PC-3 (cell line): Measurements from ENCODE around the gene ZNF221. TPM values are rescaled to one million over a fixed set of nuclear protein-coding genes. Genes with fewer than 3 reads are reported as not detected.

Experiments used
- ATAC-seq: fragments of 200-7000 bp; cut with Tn5 transposase; 2 replicates; pipeline ENCODE4 v1.9.1; 2020; ENCODE audit warnings: mild to moderate bottlenecking, moderate library complexity
- BruUV-seq: library from RNA; stranded (reverse); fragments of 400-500 nt; replicated peaks from 2 replicates; lab custom pipeline; 2021; lab: Mats Ljungman, UMichigan
- CTCF ChIA-PET: fragments of 300-600 bp; sonication (Branson Sonifier 250); formaldehyde crosslinking; loops from one replicate; lab custom pipeline; 2022; ENCODE audit warnings: antibody characterized with exemption; lab: Charles Lee
- POLR2A ChIA-PET: fragments of 300-600 bp; sonication (Branson Sonifier 250); formaldehyde crosslinking; loops from one replicate; lab custom pipeline; 2022; ENCODE audit warnings: antibody characterized with exemption; ENCODE audit not compliant: unreplicated experiment; lab: Charles Lee
- DNase-seq: peaks from one replicate; pipeline ENCODE4 v3.0.0-alpha.2; 2015
- H2AFZ ChIP-seq: fragments of 300-600 bp; sonication (generic); 2 replicates; pipeline ENCODE4 v1.6.0; 2016; ENCODE audit warnings: antibody characterized with exemption, low read length
- H3F3A ChIP-seq: fragments of 300-600 bp; sonication (generic); one replicate; pipeline ENCODE4 v1.6.0; 2017; ENCODE audit warnings: antibody characterized with exemption, low read length, control low read depth, mild to moderate bottlenecking; ENCODE audit not compliant: unreplicated experiment
- H3K27ac ChIP-seq: fragments of 300-600 bp; sonication (generic); 2 replicates; pipeline ENCODE4 v1.5.1; 2016; ENCODE audit warnings: mild to moderate bottlenecking, low read length
- H3K27me3 ChIP-seq: fragments of 300-600 bp; sonication (generic); 2 replicates; pipeline ENCODE4 v1.6.1; 2016; ENCODE audit warnings: low read length, mixed read lengths
- H3K36me3 ChIP-seq: fragments of 300-600 bp; sonication (generic); 2 replicates; pipeline ENCODE4 v1.6.1; 2016; ENCODE audit warnings: low read depth, mixed run types, low read length, mixed read lengths
- H3K4me1 ChIP-seq: fragments of 300-600 bp; sonication (generic); 2 replicates; pipeline ENCODE4 v1.5.1; 2016; ENCODE audit warnings: low read length; ENCODE audit not compliant: insufficient read depth
- H3K4me2 ChIP-seq: fragments of 300-600 bp; sonication (generic); 2 replicates; pipeline ENCODE4 v1.6.0; 2016; ENCODE audit warnings: low read length
- H3K4me3 ChIP-seq: fragments of 300-600 bp; sonication (generic); 2 replicates; pipeline ENCODE4 v1.5.1; 2016; ENCODE audit warnings: mild to moderate bottlenecking, low read length, mixed read lengths
- H3K79me2 ChIP-seq: fragments of 300-600 bp; sonication (generic); 2 replicates; pipeline ENCODE4 v1.6.1; 2017; ENCODE audit warnings: low read length, mixed read lengths
- H3K9ac ChIP-seq: fragments of 300-600 bp; sonication (generic); 2 replicates; pipeline ENCODE4 v1.6.0; 2016; ENCODE audit warnings: mild to moderate bottlenecking, low read length
- H3K9me2 ChIP-seq: fragments of 300-600 bp; sonication (generic); replicated peaks from 2 replicates; pipeline ENCODE4 v1.6.1; 2016; ENCODE audit warnings: mixed run types, low read length, mixed read lengths
- H3K9me3 ChIP-seq: fragments of 300-600 bp; sonication (generic); 2 replicates; pipeline ENCODE4 v1.6.1; 2016; ENCODE audit warnings: low read length, mixed read lengths
- H4K20me1 ChIP-seq: fragments of 300-600 bp; sonication (generic); 2 replicates; pipeline ENCODE4 v1.6.1; 2016; ENCODE audit warnings: low read length, mixed read lengths
- EZH2 ChIP-seq: fragments of 300-600 bp; sonication (generic); IDR thresholded peaks from one replicate; pipeline ENCODE4 v1.6.1; 2017; ENCODE audit warnings: antibody characterized with exemption, mild to moderate bottlenecking, low read length; ENCODE audit not compliant: unreplicated experiment
- EZH2phosphoT487 ChIP-seq: fragments of 300-600 bp; sonication (generic); IDR thresholded peaks from 2 replicates; pipeline ENCODE4 v1.6.1; 2018; ENCODE audit warnings: mild to moderate bottlenecking, antibody characterized with exemption, low read length, borderline replicate concordance
- intact Hi-C: fragments of 100-400 bp; cut with micrococcal nuclease; formaldehyde crosslinking; loops from 2 replicates; pipeline ENCODE4 v1.9.0; 2023
- total RNA-seq: library from RNA; depleted of rRNA; stranded (reverse); fragments of >200 nt; gene quantifications from 2 replicates; pipeline ENCODE4 v1.2.3, GENCODE V29; 2014
- TF ChIP-seq, protein P1 (sequence below): fragments of 300-600 bp; sonication (generic); conservative IDR thresholded peaks from 2 replicates; pipeline ENCODE4 v1.5.1; 2017; ENCODE audit warnings: antibody characterized with exemption, low read depth, mild to moderate bottlenecking, low read length

The ZNF221 gene
- total RNA-seq, 1 experiment from 2014 or later = 0.55 TPM

DNA sequence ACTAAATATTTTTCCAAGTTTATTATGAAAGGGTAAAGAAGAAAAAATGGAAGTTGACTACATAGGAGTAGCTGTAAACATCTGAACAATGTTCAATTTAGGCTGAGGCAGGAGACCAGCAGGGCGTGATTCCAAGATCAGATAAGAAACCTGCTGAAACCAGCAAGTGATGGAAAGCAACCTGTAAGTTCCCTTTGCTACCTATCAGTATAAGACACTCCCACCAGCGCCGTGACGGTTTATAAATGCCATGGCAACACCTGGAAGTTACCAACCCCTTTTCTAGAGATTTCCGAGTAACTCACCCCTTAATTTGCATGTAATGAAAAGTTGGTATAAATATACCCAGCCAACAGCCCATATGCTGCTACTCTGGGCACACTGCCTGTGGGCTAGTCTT, 14.8 kb upstream of the ZNF221 start:
- Histone ChIP-seq H3K9ac (no peak overlapping the region), H2AFZ (no peak overlapping the region), H3K79me2 (no peaks in the 10 kb centered on the region; the same call in 1 of the 2 replicates), H4K20me1 (no peaks in the 10 kb centered on the region), H3K9me3 (0 out of 2 replicates have a peak, but pooled peaks cover 5% of the 10 kb centered on the region), H3K9me2 (no peaks in the 10 kb centered on the region), H3K4me1 (peaks cover 7% of the 10 kb centered on the region; the same call in 1 of the 2 replicates), H3K4me2 (no peak overlapping the region), H3K27ac (no peak overlapping the region), H3F3A (no peaks in the 10 kb centered on the region), H3K27me3 (no peaks in the 10 kb centered on the region), H3K4me3 (no peak overlapping the region), H3K36me3 (peaks cover 8% of the 10 kb centered on the region; the same call in 1 of the 2 replicates)
- no TSS peak for BruUV-seq
- DNase-seq = no peak
- TF ChIP-seq EZH2 = no peak
- TF ChIP-seq, protein P1, sequence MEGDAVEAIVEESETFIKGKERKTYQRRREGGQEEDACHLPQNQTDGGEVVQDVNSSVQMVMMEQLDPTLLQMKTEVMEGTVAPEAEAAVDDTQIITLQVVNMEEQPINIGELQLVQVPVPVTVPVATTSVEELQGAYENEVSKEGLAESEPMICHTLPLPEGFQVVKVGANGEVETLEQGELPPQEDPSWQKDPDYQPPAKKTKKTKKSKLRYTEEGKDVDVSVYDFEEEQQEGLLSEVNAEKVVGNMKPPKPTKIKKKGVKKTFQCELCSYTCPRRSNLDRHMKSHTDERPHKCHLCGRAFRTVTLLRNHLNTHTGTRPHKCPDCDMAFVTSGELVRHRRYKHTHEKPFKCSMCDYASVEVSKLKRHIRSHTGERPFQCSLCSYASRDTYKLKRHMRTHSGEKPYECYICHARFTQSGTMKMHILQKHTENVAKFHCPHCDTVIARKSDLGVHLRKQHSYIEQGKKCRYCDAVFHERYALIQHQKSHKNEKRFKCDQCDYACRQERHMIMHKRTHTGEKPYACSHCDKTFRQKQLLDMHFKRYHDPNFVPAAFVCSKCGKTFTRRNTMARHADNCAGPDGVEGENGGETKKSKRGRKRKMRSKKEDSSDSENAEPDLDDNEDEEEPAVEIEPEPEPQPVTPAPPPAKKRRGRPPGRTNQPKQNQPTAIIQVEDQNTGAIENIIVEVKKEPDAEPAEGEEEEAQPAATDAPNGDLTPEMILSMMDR = no peak
- TF ChIP-seq EZH2phosphoT487 = no peak
- ChIA-PET CTCF (no interaction called here), POLR2A (no interaction called here)
- intact Hi-C loops = no loop called here
- ATAC-seq = no peak

DNA sequence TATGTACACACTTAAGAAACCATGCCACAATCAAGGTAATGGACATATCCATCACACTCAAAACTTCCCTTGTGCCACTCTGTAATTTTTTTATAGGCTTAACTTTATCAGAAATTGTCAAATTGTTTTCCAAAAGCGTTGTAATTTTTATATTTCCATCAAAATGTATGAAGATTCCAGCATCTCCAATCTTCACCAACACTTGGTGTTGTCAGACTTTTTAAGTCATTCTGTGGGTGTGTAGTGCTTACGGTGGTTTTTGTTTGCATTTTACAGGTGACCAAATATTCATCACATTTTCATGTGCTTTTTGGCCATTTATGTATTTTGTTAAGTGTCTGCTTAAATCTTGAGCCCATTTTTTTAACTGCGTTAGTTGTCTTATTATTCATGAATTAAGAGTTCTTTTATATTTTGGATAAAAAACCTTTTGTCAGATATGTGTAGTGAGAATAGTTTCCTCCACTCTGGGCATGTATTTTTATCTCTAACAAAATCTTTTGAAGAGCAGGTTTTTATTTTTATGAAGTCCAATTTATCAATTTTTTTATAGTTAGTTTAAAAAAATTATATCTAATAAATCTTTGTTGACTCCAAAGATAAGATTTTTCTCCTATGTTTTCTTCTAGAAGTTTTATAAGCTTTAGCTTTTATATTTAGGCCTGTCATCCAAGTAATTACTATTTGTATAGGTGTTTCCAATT, 11.3 kb upstream of the ZNF221 start:
- POLR2A ChIA-PET = no interaction called here

More for the DNA sequence above, 11.3 kb upstream of the ZNF221 start:
- CTCF ChIA-PET = no interaction called here
- no peaks in the 10 kb centered on the region for H3K79me2 ChIP-seq
- H2AFZ ChIP-seq = no peak overlapping the region
- TF ChIP-seq, protein P1 = no peak
- TF ChIP-seq EZH2 (no peak), EZH2phosphoT487 (no peak)
- no peak overlapping the region for H3K4me3 ChIP-seq
- H3K9me3 ChIP-seq = 0 out of 2 replicates have a peak, but pooled peaks cover 5% of the 10 kb centered on the region
- H3K9ac ChIP-seq = no peak overlapping the region
- no peaks in the 10 kb centered on the region for H4K20me1 ChIP-seq
- no peaks in the 10 kb centered on the region for H3F3A ChIP-seq
- no peaks in the 10 kb centered on the region for H3K27me3 ChIP-seq
- H3K36me3 ChIP-seq = no peaks in the 10 kb centered on the region
- H3K9me2 ChIP-seq = no peaks in the 10 kb centered on the region
- intact Hi-C loops = no loop called here
- H3K27ac ChIP-seq = no peak overlapping the region
- ATAC-seq (no peak), DNase-seq (no peak)
- H3K4me1 ChIP-seq = no peaks in the 10 kb centered on the region
- H3K4me2 ChIP-seq = no peak overlapping the region
- no TSS peak for BruUV-seq
